Measurements from ENCODE around the gene ARMC10. TPM values are rescaled to one million over a fixed set of nuclear protein-coding genes. Genes with fewer than 3 reads are reported as not detected.
A peak's percentile ranks its signal among the peaks of the same experiment; 100 is the strongest.

Gene ARMC10
- total RNA-seq, 1 experiment from 2014 or later, result 66.0 TPM

GRCh38 chr7:103148131-103148993, 73.4 kb downstream of the ARMC10 start:
- H3F3A ChIP-seq (ENCODE audit: insufficient read depth, low read depth), result peaks cover 13% of the 10 kb centered on the region; the same call in 1 of the 2 replicates
- TF ChIP-seq EZH2 (IDR thresholded peaks at IDR 0.05; ENCODE audit: low read depth) (no peak), CTCF (conservative IDR thresholded peaks at IDR 0.05) (no peak)
- no peaks in the 10 kb centered on the region for H3K9me3 ChIP-seq (ENCODE audit: insufficient read depth, low read depth)
- DNase-seq, result no peak
- no peaks in the 10 kb centered on the region for H3K36me3 ChIP-seq (ENCODE audit: low read depth)
- H4K20me1 ChIP-seq (ENCODE audit: insufficient read depth), result no peaks in the 10 kb centered on the region
- H3K27ac ChIP-seq, result peak overlapping the region; percentile 82
- peaks cover 15% of the 10 kb centered on the region for H3K79me2 ChIP-seq (ENCODE audit: low read depth)
- peak overlapping the region; percentile 77 for H3K4me3 ChIP-seq
- intact Hi-C loops (cut with micrococcal nuclease; ENCODE audit: unreplicated experiment), result loop anchor here (2.0 kb wide), 2 partner anchors 74 to 148 kb away; partner anchors contain the start of genes ARMC10, FBXL13 and PMPCB
- no peaks in the 10 kb centered on the region for H3K9me2 ChIP-seq (ENCODE audit: insufficient read depth)
- ChIA-PET CTCF (interaction anchor here (0.6 kb wide), 2 partner anchors 23 to 86 kb away, joined by 3 to 11 read pairs; no protein-coding TSS in a partner anchor), POLR2A (ENCODE audit: unreplicated experiment) (interaction anchor here (0.6 to 1.2 kb wide), 3 partner anchors 73 to 575 kb away, joined by 3 to 5 read pairs (median 4); partner anchors contain the start of genes ARMC10 and FBXL13)
- H3K4me1 ChIP-seq (replicated peaks; ENCODE audit: insufficient read depth), result peaks cover 35% of the 10 kb centered on the region
- peak overlapping the region; percentile 85 for H3K4me2 ChIP-seq
- H2AFZ ChIP-seq, result peak overlapping the region; percentile 96
- H3K27me3 ChIP-seq (ENCODE audit: insufficient read depth, low read depth), result no peaks in the 10 kb centered on the region
- BruUV-seq (replicated peaks), result TSS peak; percentile 31

Other genes with a start within 250 kb of the ARMC10 start
- not detected in 2 replicates for gene LRRC17, start 162.1 kb upstream of the ARMC10 start, total RNA-seq (2021)
- 10.4 and 19.4 TPM in 2 replicates for gene FBXL13, start 344 bp upstream of the ARMC10 start, total RNA-seq (2021)
- gene NAPEPLD, start 74.0 kb downstream of the ARMC10 start, total RNA-seq (2021), result 22.6 TPM in 2 replicates
- gene PMPCB, start 222.3 kb downstream of the ARMC10 start, total RNA-seq (2021), result 72.2 and 78.1 TPM in 2 replicates